ENCODE data around the gene TWSG1. TPM values are rescaled to one million over a fixed set of nuclear protein-coding genes. Genes with fewer than 3 reads are reported as not detected.
A peak's percentile ranks its signal among the peaks of the same experiment; 100 is the strongest.
"Not testable (repeated sequence)": the region's sequence is repeated elsewhere in the genome, so short reads cannot be mapped to it uniquely, and the experiment has no call there.

TWSG1 gene
- total RNA-seq, 1 experiment from 2014 or later = 15.1 TPM

DNA sequence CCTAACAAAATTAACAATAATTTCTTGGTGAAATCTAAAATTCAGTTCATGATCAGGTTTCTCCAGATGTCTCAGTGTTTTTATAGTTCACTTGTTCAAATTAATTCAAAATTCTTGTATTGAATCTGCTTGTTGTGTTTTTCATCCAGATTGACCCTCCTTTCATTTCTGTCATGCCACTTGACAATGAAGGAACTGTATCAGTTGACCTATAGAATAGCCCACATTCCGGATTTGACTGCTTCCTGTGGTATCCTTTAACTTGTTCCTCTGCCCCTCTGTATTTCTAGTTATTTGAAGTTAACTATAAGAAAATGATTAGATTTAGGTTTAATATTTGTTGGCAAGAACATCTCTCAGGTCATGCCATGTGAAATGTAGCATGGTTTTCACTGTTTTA, 53.3 kb downstream of the TWSG1 start:
- Histone ChIP-seq H3K36me3 (replicated peaks; ENCODE audit: control insufficient read depth, insufficient read depth, low read length) (no peaks in the 10 kb centered on the region), H3K27me3 (ENCODE audit: control insufficient read depth, insufficient read depth, low read length) (no peaks in the 10 kb centered on the region), H3K4me3 (ENCODE audit: insufficient read depth, low read depth, low read length) (no peak overlapping the region)
- no peak for DNase-seq

- Histone ChIP-seq H3K27me3 (ENCODE audit: control insufficient read depth, insufficient read depth, low read length) (no peaks in the 10 kb centered on the region), H3K4me3 (ENCODE audit: insufficient read depth, low read depth, low read length) (no peak overlapping the region), H3K36me3 (replicated peaks; ENCODE audit: control insufficient read depth, insufficient read depth, low read length) (no peaks in the 10 kb centered on the region)
- DNase-seq = no peak
These were observed 55.1 kb downstream of the TWSG1 start for GRCh38 chr18:9389706-9390105.

DNA sequence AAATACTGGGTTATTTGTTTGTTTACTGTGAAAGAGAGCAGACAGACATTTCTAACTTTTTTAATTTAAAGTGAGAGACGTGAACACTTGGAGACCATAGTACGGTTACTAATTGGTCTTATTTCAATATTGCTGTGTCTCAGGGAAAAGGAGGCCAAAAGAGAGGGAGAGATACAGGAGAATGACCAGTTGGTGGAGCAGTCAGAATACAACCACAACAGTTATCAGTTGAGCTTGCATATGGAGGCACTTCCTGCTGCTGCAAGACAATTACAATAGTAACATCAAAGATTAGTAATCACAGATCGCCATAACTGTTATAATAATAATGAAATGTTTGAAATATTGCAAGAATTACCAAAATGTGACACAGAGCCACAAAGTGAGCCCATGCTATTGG, 58.2 kb downstream of the TWSG1 start:
- H3K36me3 ChIP-seq (replicated peaks; ENCODE audit: control insufficient read depth, insufficient read depth, low read length) = no peaks in the 10 kb centered on the region
- DNase-seq = peak; percentile 23
- H3K27me3 ChIP-seq (ENCODE audit: control insufficient read depth, insufficient read depth, low read length) = no peaks in the 10 kb centered on the region
- H3K4me3 ChIP-seq (ENCODE audit: insufficient read depth, low read depth, low read length) = no peak overlapping the region

DNA sequence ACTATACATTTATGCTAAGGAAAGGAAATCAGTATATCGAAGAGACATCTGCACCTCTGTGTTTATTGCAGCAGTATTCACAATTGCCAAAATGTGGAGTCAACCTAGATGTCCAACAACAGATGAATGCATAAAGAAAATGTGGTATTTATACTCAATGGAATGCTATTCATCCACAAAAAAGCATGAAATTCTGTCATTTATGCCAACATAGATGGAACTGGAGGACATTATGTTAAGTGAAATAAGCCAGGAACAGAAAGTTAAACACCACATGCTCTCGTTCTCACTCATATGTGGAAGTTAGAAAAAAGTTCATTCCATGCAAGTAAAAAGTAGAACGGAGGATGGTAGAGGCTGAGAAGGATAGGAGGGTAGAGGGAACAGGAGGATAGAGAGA, 59.5 kb downstream of the TWSG1 start:
- H3K4me3 ChIP-seq (ENCODE audit: insufficient read depth, low read depth, low read length) = no peak overlapping the region
- H3K27me3 ChIP-seq (ENCODE audit: control insufficient read depth, insufficient read depth, low read length) = no peaks in the 10 kb centered on the region
- H3K36me3 ChIP-seq (replicated peaks; ENCODE audit: control insufficient read depth, insufficient read depth, low read length) = no peaks in the 10 kb centered on the region
- no peak for DNase-seq

DNA sequence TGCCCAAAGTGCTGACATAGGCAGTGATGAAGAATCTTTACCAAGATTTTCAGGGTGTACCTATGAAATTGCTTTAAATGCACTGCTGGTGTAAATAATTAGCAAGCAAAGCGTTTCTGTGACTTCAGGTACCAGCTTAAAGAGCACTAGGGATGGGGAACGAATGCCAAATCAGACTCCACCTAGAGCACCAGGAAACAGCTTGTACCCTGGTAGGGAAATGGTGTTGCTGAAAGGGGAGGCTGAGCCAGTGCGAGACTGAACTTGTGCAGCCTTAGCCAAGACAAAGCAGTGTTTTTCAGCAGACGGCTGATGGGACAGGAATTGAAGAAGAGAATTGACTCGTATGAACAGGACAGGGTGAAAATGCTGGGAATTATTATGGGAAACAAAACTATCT, 65.6 kb downstream of the TWSG1 start:
- Histone ChIP-seq H3K4me3 (ENCODE audit: insufficient read depth, low read depth, low read length) (no peak overlapping the region), H3K36me3 (replicated peaks; ENCODE audit: control insufficient read depth, insufficient read depth, low read length) (no peaks in the 10 kb centered on the region), H3K27me3 (ENCODE audit: control insufficient read depth, insufficient read depth, low read length) (no peaks in the 10 kb centered on the region)
- no peak for DNase-seq

DNA sequence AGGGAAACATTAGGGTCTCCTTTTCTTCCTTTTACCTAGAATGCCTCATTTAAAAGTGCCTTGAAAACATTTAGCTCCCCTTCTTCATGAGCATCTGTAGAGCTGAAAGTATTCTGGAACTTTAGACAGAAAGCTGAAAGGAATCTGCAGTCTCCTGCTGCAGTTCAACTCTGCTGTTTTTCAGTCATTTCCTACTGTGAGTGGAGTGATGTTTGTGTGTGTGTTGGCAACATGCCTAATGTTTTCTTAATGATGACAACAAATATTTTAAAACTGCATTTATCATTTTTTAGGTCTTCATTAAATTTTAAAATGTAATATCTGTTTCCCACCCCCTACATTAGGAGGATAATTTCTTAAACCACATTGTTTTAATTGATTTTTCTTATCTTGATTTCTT, 66.6 kb downstream of the TWSG1 start:
- no peak for DNase-seq
- H3K4me3 ChIP-seq (ENCODE audit: insufficient read depth, low read depth, low read length) = no peak overlapping the region
- H3K36me3 ChIP-seq (replicated peaks; ENCODE audit: control insufficient read depth, insufficient read depth, low read length) = no peaks in the 10 kb centered on the region
- no peaks in the 10 kb centered on the region for H3K27me3 ChIP-seq (ENCODE audit: control insufficient read depth, insufficient read depth, low read length)

DNA sequence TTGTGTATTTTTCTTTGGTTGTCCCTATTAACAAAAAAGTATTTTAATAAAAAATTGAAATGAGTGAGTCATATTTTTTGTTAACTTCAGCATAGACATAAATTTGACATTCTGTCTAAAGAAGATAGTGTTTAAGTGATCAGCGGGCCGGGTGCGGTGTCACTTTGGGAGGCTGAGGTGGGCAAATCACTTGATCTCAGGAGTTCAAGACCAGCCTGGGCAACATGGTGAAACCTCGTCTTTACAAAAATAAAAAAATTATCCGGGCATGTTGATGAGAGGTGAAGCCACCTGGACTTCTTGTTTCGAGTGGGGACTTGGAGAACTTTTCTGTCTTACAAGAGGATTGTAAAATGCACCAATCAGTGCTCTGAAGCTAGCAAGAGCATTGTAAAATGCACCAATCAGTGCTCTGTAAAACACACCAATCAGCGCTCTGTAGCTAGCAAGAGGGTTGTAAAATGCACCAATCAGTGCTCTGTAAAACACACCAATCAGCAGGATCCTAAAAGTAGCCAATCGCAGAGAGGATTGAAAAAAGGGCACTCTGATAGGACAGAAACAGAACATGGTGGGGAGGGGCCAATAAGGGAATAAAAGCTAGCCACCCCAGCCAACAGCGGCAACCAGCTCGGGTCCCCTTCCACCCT, 67.9 kb downstream of the TWSG1 start:
- H3K27me3 ChIP-seq (ENCODE audit: control insufficient read depth, insufficient read depth, low read length); H3K4me3 ChIP-seq (ENCODE audit: insufficient read depth, low read depth, low read length); H3K36me3 ChIP-seq (replicated peaks; ENCODE audit: control insufficient read depth, insufficient read depth, low read length); DNase-seq: not testable (repeated sequence)

DNA sequence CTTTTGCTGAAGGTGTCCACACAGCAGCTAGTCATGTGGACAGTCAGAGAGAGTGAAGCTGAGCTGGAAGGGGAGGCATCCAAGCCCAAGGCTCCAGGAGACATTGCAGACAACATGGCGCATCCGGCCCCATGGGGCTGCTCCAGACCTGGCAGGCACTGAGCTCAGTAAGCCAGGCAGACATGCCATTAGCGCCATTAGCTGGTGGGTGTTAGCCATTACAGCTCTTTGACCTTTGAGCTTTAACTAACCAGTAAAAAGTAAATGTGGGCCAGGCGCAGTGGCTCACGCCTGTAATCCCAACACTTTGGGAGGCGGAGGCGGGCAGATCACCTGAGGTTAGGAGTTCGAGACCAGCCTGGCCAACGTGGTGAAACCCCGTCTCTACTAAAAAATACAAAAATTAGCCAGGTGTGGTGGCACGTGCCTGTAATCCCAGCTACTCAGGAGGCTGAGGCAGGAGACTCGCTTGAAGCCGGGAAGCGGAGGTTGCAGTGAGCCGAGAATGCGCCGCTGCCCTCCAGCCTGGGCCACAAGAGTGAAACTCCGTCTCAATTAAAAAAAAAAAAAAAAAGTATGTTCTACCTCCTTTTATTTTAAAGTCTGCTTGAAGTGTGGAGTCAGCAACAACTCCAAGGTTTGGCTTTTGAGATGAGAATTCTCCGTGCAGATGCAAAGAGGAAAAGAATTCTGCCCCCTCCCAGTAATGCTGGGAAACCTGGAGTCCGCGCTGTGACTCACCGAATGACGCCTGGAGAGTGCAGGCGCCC, 69.4 kb downstream of the TWSG1 start:
- Histone ChIP-seq H3K27me3 (ENCODE audit: control insufficient read depth, insufficient read depth, low read length) (no peaks in the 10 kb centered on the region), H3K36me3 (replicated peaks; ENCODE audit: control insufficient read depth, insufficient read depth, low read length) (no peaks in the 10 kb centered on the region), H3K4me3 (ENCODE audit: insufficient read depth, low read depth, low read length) (no peak overlapping the region)
- DNase-seq = peak; percentile 55

DNA sequence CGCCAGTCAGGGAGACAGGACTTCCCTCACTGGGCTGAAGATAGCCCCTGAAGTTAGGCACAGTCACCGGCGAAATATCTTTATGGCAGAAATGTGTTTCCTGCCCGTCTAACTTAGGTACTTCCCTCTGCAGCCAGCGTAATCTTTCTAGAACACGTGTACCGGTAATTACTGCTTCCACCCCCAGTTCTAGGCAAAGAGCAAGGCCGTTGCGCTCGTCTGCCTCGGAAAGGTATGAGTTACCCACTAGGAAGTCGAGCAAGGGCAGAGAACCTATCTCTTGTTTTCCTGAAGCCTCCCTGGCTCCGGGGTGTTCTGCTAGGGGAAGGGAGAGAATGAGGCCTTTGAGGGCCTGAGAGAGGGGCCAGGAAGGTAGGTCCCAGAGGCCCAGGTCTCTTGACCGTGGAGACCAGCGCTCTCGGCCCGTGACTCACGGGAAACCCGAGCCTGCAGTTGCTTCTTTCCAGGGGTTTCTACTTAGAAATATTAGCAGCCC, 70.0 kb downstream of the TWSG1 start:
- H3K27me3 ChIP-seq (ENCODE audit: control insufficient read depth, insufficient read depth, low read length) = no peaks in the 10 kb centered on the region

GRCh38 chr18:9405130-9405529, 70.6 kb downstream of the TWSG1 start:
- H3K27me3 ChIP-seq (ENCODE audit: control insufficient read depth, insufficient read depth, low read length) = no peaks in the 10 kb centered on the region
- no peaks in the 10 kb centered on the region for H3K36me3 ChIP-seq (replicated peaks; ENCODE audit: control insufficient read depth, insufficient read depth, low read length)
- H3K4me3 ChIP-seq (ENCODE audit: insufficient read depth, low read depth, low read length) = no peak overlapping the region
- no peak for DNase-seq

More for the DNA sequence above, 70.0 kb downstream of the TWSG1 start:
- H3K4me3 ChIP-seq (ENCODE audit: insufficient read depth, low read depth, low read length) = no peak overlapping the region
- no peak for DNase-seq
- H3K36me3 ChIP-seq (replicated peaks; ENCODE audit: control insufficient read depth, insufficient read depth, low read length) = no peaks in the 10 kb centered on the region

DNA sequence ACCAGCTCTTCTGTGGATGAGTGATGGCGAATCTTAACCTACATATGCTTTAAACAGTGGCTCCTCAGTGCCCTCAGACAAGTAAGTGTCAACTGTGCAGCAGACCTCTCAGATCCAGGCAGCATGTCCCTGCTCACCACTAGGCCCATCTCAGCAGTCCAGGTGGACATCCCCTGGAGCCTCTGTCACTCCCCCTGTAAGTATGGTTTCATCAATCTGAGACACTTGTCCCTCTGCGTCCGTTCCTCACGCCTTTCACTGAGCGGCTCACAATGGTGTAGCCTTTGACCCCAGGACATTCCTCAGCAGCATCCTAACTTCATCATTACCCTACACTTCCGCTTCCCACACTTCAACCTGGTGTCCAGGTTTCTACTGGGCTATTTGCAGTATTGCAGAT, 71.4 kb downstream of the TWSG1 start:
- Histone ChIP-seq H3K36me3 (replicated peaks; ENCODE audit: control insufficient read depth, insufficient read depth, low read length) (no peaks in the 10 kb centered on the region), H3K4me3 (ENCODE audit: insufficient read depth, low read depth, low read length) (no peak overlapping the region), H3K27me3 (ENCODE audit: control insufficient read depth, insufficient read depth, low read length) (no peaks in the 10 kb centered on the region)
- no peak for DNase-seq

GRCh38 chr18:9410515-9410914, 75.9 kb downstream of the TWSG1 start:
- H3K27me3 ChIP-seq (ENCODE audit: control insufficient read depth, insufficient read depth, low read length) = no peaks in the 10 kb centered on the region
- no peaks in the 10 kb centered on the region for H3K36me3 ChIP-seq (replicated peaks; ENCODE audit: control insufficient read depth, insufficient read depth, low read length)
- no peak overlapping the region for H3K4me3 ChIP-seq (ENCODE audit: insufficient read depth, low read depth, low read length)
- no peak for DNase-seq

DNA sequence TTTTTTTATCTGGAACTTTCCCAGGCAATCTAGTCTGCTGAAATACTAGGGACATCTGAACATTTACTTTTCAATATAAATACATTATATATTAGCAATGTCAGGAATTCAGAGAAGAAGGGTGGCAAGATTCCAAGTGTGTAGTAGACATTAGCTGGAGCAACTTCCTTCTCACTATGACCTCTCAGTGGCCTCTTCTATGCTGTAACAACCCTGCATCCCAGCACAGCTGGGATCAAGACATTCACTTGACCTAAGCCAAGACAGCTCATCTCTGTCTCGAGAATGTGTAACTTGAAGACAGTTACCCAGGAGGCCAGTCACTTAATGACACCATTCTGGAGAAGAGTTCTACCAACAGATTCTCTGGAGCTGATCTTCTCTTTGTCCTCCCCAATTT, 79.0 kb downstream of the TWSG1 start:
- Histone ChIP-seq H3K27me3 (ENCODE audit: control insufficient read depth, insufficient read depth, low read length) (no peaks in the 10 kb centered on the region), H3K4me3 (ENCODE audit: insufficient read depth, low read depth, low read length) (no peak overlapping the region), H3K36me3 (replicated peaks; ENCODE audit: control insufficient read depth, insufficient read depth, low read length) (no peaks in the 10 kb centered on the region)
- DNase-seq = no peak

DNA sequence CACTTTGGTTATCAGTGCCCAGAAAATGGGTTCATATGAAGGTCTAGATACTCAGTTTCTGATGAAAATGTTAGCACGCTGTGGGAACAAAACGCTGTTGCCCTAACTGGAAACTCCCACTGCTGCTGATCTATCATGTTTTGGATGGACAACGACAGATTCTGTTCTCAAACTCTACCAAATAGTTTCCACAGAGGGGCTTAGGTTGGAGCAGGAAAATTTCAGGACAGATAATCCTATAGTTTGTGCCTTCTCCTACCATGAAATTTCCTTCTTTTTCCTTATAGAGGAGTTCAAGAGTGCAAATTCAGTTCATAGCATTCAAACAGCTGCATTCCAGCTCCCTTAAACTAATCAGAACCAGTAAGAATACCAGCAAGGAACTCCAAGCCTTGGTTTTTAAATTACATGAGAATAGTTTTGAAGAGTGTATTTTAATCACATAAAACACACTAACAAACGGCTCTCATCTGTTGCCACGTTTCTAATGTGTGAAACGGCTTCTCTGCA, 82.0 kb downstream of the TWSG1 start:
- no peak for DNase-seq
- Histone ChIP-seq H3K36me3 (replicated peaks; ENCODE audit: control insufficient read depth, insufficient read depth, low read length) (no peaks in the 10 kb centered on the region), H3K4me3 (ENCODE audit: insufficient read depth, low read depth, low read length) (no peak overlapping the region), H3K27me3 (ENCODE audit: control insufficient read depth, insufficient read depth, low read length) (no peaks in the 10 kb centered on the region)
